ENCODE data around the gene FGF11. TPM values are rescaled to one million over a fixed set of nuclear protein-coding genes. Genes with fewer than 3 reads are reported as not detected.

The FGF11 gene
- total and polyA plus RNA-seq, 10 donors, result 1.0 to 5.5 (median 3.0) TPM

GRCh38 chr17:7406235-7406825 lies 33.0 kb upstream of the FGF11 start:
- DNase-seq, result no peak
- TF ChIP-seq POLR2AphosphoS5 (IDR thresholded peaks at IDR 0.05) (no peak), POLR2A (IDR thresholded peaks at IDR 0.05) (no peak)
- TF ChIP-seq, protein P1, sequence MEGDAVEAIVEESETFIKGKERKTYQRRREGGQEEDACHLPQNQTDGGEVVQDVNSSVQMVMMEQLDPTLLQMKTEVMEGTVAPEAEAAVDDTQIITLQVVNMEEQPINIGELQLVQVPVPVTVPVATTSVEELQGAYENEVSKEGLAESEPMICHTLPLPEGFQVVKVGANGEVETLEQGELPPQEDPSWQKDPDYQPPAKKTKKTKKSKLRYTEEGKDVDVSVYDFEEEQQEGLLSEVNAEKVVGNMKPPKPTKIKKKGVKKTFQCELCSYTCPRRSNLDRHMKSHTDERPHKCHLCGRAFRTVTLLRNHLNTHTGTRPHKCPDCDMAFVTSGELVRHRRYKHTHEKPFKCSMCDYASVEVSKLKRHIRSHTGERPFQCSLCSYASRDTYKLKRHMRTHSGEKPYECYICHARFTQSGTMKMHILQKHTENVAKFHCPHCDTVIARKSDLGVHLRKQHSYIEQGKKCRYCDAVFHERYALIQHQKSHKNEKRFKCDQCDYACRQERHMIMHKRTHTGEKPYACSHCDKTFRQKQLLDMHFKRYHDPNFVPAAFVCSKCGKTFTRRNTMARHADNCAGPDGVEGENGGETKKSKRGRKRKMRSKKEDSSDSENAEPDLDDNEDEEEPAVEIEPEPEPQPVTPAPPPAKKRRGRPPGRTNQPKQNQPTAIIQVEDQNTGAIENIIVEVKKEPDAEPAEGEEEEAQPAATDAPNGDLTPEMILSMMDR (IDR thresholded peaks at IDR 0.05 in 8 of 11, conservative IDR thresholded peaks at IDR 0.05 in 3 of 11), result no peak
- Histone ChIP-seq H3K36me3 (no peaks in the 10 kb centered on the region), H3K27me3 (replicated peaks in 1 of 7) (peaks cover 0 to 30% (median 7%) of the 10 kb centered on the region in 7 donors), H3K4me3 (no peak overlapping the region), H3K9me3 (no peaks in the 10 kb centered on the region), H3K27ac (no peak overlapping the region), H3K4me1 (peaks cover 8 to 43% (median 26%) of the 10 kb centered on the region in 6 donors)
- 67 to 77% (median 72%) methylated on average over 12 of the region's 12 CpGs for WGBS, 5 donors
- intact Hi-C loops (cut with DNase I; ENCODE audit: low total_unique reads), result no loop called here

- no peaks in the 10 kb centered on the region for H3K36me3 ChIP-seq
- H3K4me3 ChIP-seq, result no peak overlapping the region
- no peak for DNase-seq
- H3K4me1 ChIP-seq, result peaks cover 8 to 41% (median 25%) of the 10 kb centered on the region in 6 donors
- H3K27me3 ChIP-seq (replicated peaks in 1 of 7), result peaks cover 0 to 30% (median 7%) of the 10 kb centered on the region in 7 donors
- TF ChIP-seq POLR2A (IDR thresholded peaks at IDR 0.05) (no peak), POLR2AphosphoS5 (IDR thresholded peaks at IDR 0.05) (no peak)
- TF ChIP-seq, protein P1 (IDR thresholded peaks at IDR 0.05 in 8 of 11, conservative IDR thresholded peaks at IDR 0.05 in 3 of 11), result no peak
- intact Hi-C loops (cut with DNase I; ENCODE audit: low total_unique reads), result no loop called here
- H3K9me3 ChIP-seq, result no peaks in the 10 kb centered on the region
- 87 to 94% (median 90%) methylated on average over 13 of the region's 13 CpGs for WGBS, 5 donors
- H3K27ac ChIP-seq, result no peak overlapping the region
Measured at GRCh38 chr17:7407082-7407481, 32.2 kb upstream of the FGF11 start.

DNA sequence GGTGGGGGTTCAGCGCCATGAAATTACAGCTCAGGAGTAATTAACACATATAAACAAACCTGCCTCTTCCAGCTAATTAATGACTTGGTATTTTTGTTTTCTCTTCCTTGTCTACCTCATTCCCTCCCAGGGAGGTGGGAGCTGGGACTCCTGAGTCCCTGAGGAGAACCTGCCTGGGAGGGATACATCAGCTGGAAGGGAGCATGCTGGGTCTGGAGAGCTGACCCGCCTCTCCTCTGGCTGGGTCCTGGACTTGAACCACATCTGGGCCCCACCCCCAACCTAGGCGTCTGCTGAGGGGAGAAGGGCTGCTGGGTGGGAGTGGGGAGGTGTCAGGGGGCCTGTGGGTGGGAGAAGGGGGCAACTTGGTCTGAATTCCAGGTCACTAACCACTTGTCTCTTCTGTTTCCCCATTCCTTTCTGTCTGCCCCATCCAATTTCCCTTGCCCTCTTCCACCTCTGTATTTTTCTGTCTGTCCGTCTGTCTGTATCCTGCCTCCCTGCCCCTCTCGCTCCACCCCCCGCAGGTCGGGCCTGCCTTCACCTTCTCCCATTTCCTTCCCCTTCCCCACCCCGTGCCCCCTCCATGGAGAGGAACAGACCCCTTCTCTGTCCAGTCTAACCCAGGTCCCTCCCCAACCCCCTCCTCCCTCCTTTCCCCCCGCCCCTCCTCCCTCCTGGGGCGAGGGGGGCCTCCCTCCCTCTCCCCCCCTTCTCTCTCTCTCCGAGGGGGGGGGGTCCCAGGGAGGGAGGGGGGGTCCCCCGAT lies 31.6 kb upstream of the FGF11 start, which contains the start of gene NLGN2:
NLGN2 (plus strand) TSS at position 361 of the 767 bp plus-strand sequence. CDS start 411 bp downstream, outside the sequence.
- Histone ChIP-seq H3K36me3 (no peaks in the 10 kb centered on the region), H3K27me3 (replicated peaks in 1 of 7) (peaks cover 0 to 30% (median 7%) of the 10 kb centered on the region in 7 donors), H3K9me3 (no peaks in the 10 kb centered on the region), H3K4me1 (peaks cover 6 to 35% (median 19%) of the 10 kb centered on the region in 6 donors), H3K4me3 (peak within 1 kb of the TSS in 1 of 8 donors; percentile 22), H3K27ac (no peak within 1 kb of the TSS)
- no peak for TF ChIP-seq POLR2A (IDR thresholded peaks at IDR 0.05)
- 42 to 60% (median 46%) methylated on average over 8 to 11 of the region's 12 CpGs for WGBS, 5 donors
- intact Hi-C loops (cut with DNase I; ENCODE audit: low total_unique reads), result no loop called here
- DNase-seq, result no peak

- 60 to 82% (median 68%) methylated on average over 36 to 58 of the region's 58 CpGs for WGBS, 5 donors
- no peak for DNase-seq
- peak overlapping the region in 1 of 8 donors; percentile 22 for H3K4me3 ChIP-seq
- H3K27me3 ChIP-seq (replicated peaks in 1 of 7), result peaks cover 0 to 30% (median 7%) of the 10 kb centered on the region in 7 donors
- TF ChIP-seq, protein P1 (IDR thresholded peaks at IDR 0.05 in 8 of 11, conservative IDR thresholded peaks at IDR 0.05 in 3 of 11), result no peak
- TF ChIP-seq POLR2A (IDR thresholded peaks at IDR 0.05), result no peak
- TF ChIP-seq POLR2AphosphoS5 (IDR thresholded peaks at IDR 0.05), result no peak
- intact Hi-C loops (cut with DNase I; ENCODE audit: low total_unique reads), result no loop called here
- no peaks in the 10 kb centered on the region for H3K9me3 ChIP-seq
- peaks cover under 1 to 29% (median 13%) of the 10 kb centered on the region in 6 donors for H3K4me1 ChIP-seq
- no peaks in the 10 kb centered on the region for H3K36me3 ChIP-seq
- no peak overlapping the region for H3K27ac ChIP-seq
Measured at GRCh38 chr17:7408252-7408727, 31.0 kb upstream of the FGF11 start.

Data from spleen (tissue), 11 donors.